Omental fat pad (tissue), 4 donors: ENCODE measurements around the gene ING3. TPM values are rescaled to one million over a fixed set of nuclear protein-coding genes. Genes with fewer than 3 reads are reported as not detected.

Experiments
- ATAC-seq: fragments of 150-250 bp; one replicate; pipeline ENCODE4 v1.9.1; 2016; ENCODE audit warnings: mild to moderate bottlenecking, moderate library complexity; ENCODE audit not compliant: low FRiP score
- DNase-seq: peaks from one replicate; pipeline ENCODE4 v3.0.0-alpha.2; 2019; ENCODE audit warnings: low spot score
- total RNA-seq, 4 donors: library from RNA; depleted of rRNA; stranded (reverse); fragments of >200 nt; gene quantifications; one replicate each; pipeline ENCODE4 v1.1.0, GENCODE V29; 2016
- TF ChIP-seq, protein P1 (sequence below), 3 donors: fragments of 450-650 bp; IDR thresholded peaks; one replicate each; pipeline ENCODE4 v1.5.1; 2016 to 2017; ENCODE audit warnings: antibody characterized with exemption in 3 of 3, mild to moderate bottlenecking in 3 of 3, moderate library complexity in 2 of 3

The ING3 gene
- total RNA-seq, 4 donors from 2014 or later, result 15.5 to 25.1 (median 17.1) TPM

DNA sequence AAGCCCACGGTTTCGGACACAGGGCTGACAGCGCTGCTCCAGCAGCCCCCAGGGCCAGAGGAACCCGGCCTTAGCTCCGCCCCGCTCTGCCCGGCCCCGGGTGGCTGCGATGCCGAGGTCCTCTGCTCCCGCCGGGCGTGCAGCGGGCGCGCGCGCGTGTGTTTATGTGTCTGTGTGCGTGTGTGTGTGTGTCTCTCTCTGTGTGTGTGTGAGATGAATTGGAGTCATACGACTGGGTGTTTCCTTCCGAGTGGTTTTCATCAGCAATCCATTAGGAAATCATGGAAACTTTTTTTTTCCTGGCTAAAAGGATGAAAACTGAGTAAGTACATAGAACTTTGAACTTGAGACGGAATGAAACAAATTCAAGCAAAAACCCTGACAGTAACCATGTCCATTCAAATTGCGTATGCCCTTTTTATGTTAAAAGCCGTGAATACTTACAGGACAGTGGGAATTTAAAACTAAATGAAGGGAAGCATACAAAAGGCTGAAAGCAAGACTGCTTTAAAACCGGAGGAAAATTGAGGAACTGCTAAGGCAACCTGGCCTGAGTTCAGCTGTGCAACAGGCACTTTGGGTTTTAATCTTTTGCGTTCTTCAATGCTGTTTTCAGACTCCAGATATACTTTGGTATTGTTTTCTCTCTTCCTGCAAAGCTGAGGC is 38.1 kb downstream of the ING3 start, which contains the start of gene CPED1:
Gene CPED1, plus strand, starts transcription at position 121 of the 666 bp plus-strand sequence. CDS start 911 bp downstream, outside the sequence.
- TF ChIP-seq, protein P1, sequence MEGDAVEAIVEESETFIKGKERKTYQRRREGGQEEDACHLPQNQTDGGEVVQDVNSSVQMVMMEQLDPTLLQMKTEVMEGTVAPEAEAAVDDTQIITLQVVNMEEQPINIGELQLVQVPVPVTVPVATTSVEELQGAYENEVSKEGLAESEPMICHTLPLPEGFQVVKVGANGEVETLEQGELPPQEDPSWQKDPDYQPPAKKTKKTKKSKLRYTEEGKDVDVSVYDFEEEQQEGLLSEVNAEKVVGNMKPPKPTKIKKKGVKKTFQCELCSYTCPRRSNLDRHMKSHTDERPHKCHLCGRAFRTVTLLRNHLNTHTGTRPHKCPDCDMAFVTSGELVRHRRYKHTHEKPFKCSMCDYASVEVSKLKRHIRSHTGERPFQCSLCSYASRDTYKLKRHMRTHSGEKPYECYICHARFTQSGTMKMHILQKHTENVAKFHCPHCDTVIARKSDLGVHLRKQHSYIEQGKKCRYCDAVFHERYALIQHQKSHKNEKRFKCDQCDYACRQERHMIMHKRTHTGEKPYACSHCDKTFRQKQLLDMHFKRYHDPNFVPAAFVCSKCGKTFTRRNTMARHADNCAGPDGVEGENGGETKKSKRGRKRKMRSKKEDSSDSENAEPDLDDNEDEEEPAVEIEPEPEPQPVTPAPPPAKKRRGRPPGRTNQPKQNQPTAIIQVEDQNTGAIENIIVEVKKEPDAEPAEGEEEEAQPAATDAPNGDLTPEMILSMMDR (IDR thresholded peaks at IDR 0.05), result no peak
- DNase-seq, result peak; percentile 63
- ATAC-seq, result peak; percentile 83

DNA sequence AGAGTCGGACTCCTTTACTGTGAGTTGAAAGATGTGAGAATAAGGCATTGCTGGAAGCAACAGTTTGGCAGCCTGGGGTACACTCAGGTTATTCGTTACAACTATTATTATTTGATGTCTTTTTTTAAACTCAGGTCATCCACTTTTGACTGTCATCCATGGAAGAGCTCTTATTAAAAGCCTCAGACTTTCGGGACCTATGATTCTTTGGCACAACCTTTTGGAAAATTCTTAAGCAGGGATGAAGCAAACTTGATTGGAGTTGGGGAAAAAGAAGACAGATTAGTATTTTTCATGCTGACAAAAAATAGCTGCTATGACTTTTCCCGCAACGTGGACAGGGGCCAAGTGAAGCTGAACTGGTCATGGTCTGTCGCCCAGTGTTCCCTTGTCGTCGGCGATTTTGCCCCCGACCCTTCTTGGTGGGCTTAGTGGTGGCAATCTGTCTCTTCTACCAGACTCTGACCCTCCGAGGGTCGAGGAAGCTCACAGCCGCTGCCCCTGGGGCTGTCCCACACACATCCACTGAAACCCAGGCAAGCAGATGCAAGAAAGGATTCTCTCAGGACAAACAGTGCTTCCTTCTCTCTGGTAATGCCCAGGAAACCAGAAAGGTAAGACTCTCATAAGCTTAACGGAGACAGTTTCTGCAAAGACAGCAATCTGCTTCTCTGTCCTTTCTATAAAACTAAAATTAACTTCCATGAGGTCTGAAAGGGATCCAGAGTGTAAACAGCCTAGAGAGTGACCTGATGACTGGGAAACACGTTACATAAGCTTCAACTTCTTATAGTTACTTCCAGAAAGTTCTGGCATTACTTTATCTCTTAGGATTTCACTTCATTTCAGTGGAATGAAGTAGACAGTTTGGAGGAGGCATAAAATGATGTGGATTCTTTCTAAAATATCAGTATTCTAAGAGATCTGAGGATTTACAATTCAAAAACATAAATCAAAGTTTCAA is 39.0 kb downstream of the ING3 start:
- ATAC-seq (peak; percentile 28), DNase-seq (peak; percentile 31)
- TF ChIP-seq, protein P1 (IDR thresholded peaks at IDR 0.05), result no peak

DNA sequence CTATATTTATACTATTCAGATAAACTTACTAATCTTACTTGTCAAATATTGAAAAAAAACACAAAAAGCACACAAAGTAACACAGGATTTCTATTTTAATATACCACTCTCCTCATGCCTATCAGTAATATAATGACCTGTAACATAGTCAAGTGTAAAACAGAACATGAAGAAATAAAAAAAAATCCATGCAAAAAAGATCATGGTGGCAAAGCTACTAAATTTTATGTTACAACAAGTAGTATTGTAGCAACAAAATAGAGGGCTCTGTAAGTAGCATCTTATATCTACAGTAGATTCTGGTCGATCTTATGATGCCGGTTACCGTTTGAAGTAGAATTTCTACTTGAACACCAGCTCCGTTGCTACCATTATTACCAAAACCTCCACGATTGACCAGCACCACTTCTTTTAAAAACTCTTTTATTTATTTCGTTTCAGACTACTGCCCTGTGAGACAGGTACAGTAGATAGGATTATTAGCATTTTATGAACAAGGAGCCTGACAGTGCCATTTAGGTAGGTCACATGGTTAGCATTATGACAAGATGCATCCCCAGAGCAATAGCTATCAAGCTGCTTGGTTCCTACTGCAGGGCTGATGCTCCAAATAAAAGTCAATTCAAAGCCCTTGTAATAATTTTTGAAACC is 40.0 kb downstream of the ING3 start:
- TF ChIP-seq, protein P1 (IDR thresholded peaks at IDR 0.05), result no peak
- ATAC-seq (no peak), DNase-seq (no peak)

DNA sequence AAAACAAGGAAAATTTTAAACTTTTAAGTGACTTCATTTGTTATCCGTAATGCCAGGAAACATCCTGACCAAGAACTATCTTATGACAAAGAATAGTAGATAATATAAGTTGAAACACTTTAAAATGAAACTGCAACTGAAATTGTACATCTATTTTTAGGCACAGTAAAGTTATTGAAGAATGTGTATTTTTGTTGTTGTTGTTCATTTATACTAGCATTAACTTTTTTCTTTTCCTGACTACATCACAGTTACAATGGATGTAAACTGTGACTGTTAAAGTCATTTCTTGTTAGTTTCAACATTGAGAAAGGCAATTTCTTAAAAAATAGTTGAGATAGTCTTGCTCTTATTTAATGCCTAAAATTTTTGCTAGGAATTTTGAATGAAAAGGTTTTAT is 40.6 kb downstream of the ING3 start:
- ATAC-seq, result no peak
- TF ChIP-seq, protein P1 (IDR thresholded peaks at IDR 0.05), result no peak
- no peak for DNase-seq

DNA sequence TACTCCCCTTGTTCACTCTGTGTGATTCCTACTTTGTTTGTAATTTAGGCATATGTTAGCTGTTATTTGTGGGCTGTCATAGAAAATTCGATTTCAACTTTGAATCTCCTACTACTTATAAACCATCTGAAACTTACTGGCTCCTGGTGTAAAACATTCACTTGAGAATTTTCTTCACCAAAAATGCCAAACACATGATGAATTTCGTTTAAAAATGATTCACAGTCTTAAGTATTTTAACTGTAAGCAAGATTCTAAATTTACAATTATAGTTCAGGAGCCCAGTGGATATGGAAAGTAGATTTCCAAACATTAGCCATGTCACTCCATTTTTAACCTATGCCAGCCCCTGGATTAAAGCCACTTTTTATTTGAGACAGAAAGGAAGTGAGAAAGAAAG is 41.0 kb downstream of the ING3 start:
- TF ChIP-seq, protein P1 (IDR thresholded peaks at IDR 0.05), result no peak
- DNase-seq, result no peak
- ATAC-seq, result peak; percentile 8

DNA sequence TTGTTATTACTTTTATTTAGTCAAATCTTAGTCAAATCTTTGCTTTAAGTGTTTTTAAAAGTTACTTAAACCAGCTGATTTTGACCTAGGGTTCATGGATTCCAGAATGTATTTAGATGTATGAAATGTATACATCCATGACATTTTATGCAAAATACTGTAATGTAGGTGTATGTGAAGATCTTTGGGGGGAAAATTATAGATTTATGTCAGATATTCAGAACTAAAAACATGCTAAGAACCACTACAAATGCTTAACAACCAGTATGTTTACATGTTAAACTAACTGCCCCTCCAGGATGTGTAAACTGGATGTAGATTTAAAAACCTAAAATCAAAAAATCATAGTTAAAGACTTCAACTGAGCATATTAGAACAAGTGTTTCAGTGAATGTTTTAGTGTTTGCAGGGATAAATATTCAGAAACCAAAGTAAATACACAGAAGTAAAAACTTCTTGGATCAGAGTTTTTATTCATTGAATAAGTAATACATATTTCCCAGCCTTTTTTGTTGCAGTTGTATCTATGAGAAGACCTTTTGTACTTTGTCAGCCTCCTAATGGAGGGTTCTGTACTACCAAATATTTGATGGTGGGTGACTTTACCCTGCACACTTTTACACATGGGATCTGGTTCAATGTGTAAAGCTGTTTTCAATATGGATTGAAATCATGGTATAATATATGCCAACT is 41.8 kb downstream of the ING3 start:
- no peak for DNase-seq
- TF ChIP-seq, protein P1 (IDR thresholded peaks at IDR 0.05), result no peak
- no peak for ATAC-seq
